ENCODE measurements around the gene MTM1.

The MTM1 gene

DNA sequence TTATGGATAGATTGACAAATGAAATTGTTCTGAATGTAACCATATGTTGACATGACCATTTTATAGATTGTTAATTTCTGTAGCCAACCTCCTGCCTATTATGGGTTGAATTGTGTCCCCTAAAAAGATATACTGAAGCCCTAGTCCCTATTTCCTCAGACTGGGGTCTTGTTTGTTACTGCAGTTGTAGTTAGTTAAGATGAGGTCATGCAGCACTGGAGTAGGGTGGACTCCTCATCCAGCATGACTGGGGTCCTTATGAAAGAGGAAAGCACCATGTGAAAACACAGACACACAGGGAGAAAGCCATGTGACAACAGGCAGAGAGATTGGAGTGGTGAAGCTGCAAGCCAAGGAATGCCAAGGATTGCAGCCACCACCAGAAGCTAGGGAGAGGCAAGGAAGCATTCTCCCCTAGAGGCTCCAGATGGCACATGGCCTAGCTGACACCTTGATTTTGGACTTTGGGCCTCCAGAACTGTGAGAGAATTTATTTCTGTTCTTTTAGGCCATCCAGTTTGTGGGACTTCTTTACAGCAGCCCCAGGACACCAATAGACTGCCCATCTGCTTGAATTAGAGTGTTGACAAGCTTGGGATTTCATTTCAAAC lies 14.0 kb downstream of the MTM1 start:
- TF ChIP-seq CEBPB (IDR thresholded peaks at IDR 0.05) (no peak), ZBTB7A (IDR thresholded peaks at IDR 0.05; ENCODE audit: low read depth) (no peak)
- TF ChIP-seq, protein P1, sequence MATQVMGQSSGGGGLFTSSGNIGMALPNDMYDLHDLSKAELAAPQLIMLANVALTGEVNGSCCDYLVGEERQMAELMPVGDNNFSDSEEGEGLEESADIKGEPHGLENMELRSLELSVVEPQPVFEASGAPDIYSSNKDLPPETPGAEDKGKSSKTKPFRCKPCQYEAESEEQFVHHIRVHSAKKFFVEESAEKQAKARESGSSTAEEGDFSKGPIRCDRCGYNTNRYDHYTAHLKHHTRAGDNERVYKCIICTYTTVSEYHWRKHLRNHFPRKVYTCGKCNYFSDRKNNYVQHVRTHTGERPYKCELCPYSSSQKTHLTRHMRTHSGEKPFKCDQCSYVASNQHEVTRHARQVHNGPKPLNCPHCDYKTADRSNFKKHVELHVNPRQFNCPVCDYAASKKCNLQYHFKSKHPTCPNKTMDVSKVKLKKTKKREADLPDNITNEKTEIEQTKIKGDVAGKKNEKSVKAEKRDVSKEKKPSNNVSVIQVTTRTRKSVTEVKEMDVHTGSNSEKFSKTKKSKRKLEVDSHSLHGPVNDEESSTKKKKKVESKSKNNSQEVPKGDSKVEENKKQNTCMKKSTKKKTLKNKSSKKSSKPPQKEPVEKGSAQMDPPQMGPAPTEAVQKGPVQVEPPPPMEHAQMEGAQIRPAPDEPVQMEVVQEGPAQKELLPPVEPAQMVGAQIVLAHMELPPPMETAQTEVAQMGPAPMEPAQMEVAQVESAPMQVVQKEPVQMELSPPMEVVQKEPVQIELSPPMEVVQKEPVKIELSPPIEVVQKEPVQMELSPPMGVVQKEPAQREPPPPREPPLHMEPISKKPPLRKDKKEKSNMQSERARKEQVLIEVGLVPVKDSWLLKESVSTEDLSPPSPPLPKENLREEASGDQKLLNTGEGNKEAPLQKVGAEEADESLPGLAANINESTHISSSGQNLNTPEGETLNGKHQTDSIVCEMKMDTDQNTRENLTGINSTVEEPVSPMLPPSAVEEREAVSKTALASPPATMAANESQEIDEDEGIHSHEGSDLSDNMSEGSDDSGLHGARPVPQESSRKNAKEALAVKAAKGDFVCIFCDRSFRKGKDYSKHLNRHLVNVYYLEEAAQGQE (IDR thresholded peaks at IDR 0.05; ENCODE audit: low read depth), result no peak

DNA sequence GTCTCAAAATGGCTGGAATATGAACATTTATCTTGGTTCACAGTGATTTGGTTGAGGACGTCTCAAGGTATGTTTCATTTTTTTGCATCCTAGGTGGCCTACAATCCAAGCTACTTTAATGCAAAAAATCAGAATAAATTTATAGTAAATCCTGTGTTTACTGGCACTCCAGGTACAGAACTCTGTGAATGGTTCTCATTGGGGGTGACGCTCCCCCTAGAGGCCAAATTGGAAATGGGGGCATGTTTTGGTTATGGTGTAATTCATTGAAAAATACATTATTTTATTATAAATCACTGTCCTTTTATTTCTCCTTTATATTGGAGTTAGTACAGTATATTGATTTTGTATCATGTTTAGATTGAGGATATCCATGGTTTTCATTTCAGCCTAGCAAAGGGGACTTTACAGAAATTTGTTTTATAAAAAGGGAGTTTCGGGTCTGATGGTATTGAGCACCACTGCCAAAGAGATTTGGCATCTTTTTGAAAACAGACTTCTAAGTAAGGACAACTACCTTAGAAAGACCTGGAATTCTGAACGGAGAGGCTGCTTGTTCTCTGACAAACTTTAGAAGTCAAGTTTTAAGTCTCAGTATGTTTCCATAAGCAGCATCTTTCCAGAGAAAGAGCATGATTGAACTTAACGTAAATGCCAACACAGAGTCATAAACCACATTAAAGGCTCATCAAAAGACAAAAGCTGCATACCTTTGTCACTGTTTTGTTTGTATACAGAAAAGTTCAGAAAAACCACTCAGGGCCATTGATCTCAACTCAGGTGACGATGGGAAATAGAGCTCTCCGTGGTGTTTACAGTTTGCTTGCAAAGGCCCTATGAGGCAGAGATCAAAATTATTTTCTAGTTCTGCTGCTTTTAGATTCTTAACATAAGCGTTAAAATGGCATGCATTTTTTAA lies 19.4 kb downstream of the MTM1 start:
- TF ChIP-seq RAD21 (IDR thresholded peaks at IDR 0.05; ENCODE audit: low read depth) (peak; percentile 48), NFIC (IDR thresholded peaks at IDR 0.05) (no peak), YY1 (IDR thresholded peaks at IDR 0.05; ENCODE audit: low read depth) (no peak), ZBTB7A (IDR thresholded peaks at IDR 0.05; ENCODE audit: low read depth) (no peak), FOXM1 (IDR thresholded peaks at IDR 0.05; ENCODE audit: borderline replicate concordance, low read depth) (no peak)
- TF ChIP-seq, protein P2, sequence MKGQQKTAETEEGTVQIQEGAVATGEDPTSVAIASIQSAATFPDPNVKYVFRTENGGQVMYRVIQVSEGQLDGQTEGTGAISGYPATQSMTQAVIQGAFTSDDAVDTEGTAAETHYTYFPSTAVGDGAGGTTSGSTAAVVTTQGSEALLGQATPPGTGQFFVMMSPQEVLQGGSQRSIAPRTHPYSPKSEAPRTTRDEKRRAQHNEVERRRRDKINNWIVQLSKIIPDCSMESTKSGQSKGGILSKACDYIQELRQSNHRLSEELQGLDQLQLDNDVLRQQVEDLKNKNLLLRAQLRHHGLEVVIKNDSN (IDR thresholded peaks at IDR 0.05), result no peak
- TF ChIP-seq, protein P3, sequence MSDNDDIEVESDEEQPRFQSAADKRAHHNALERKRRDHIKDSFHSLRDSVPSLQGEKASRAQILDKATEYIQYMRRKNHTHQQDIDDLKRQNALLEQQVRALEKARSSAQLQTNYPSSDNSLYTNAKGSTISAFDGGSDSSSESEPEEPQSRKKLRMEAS (IDR thresholded peaks at IDR 0.05), result no peak
- TF ChIP-seq, protein P1 (IDR thresholded peaks at IDR 0.05; ENCODE audit: low read depth), result no peak

DNA sequence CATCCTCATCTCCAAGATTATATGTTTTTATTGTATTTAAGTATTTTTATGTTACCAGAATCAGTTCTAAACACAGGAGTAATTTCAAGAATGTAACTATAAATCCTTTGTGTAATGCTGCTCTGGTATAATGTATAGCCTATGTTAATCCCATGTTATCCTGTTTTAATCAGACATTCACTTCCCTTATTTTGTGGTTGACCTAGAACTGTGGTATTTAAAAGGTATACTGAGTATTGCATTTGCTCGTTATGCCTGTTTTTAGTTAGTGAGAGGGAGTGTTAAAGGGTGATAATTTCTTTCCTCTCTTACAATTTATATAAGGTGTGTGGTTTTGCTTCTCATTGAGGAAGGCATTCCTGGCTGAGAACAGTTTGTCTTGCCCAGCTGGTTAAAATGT lies 26.2 kb downstream of the MTM1 start:
- TF ChIP-seq NFIC (IDR thresholded peaks at IDR 0.05), result no peak
- TF ChIP-seq EGR1 (IDR thresholded peaks at IDR 0.05), result no peak
- TF ChIP-seq CEBPB (IDR thresholded peaks at IDR 0.05), result no peak
- TF ChIP-seq YY1 (IDR thresholded peaks at IDR 0.05; ENCODE audit: low read depth), result no peak
- TF ChIP-seq TCF12 (IDR thresholded peaks at IDR 0.05; ENCODE audit: low read depth), result no peak
- TF ChIP-seq FOXM1 (IDR thresholded peaks at IDR 0.05; ENCODE audit: borderline replicate concordance, low read depth), result no peak
- TF ChIP-seq, protein P1 (IDR thresholded peaks at IDR 0.05; ENCODE audit: low read depth), result no peak
- TF ChIP-seq, protein P3 (IDR thresholded peaks at IDR 0.05), result no peak
- no peak for TF ChIP-seq TEAD4 (IDR thresholded peaks at IDR 0.05)
- no peak for TF ChIP-seq TAF1 (IDR thresholded peaks at IDR 0.05; ENCODE audit: low read depth)
- TF ChIP-seq CREB1 (IDR thresholded peaks at IDR 0.05; ENCODE audit: low read depth), result no peak
- TF ChIP-seq, protein P2 (IDR thresholded peaks at IDR 0.05), result no peak

DNA sequence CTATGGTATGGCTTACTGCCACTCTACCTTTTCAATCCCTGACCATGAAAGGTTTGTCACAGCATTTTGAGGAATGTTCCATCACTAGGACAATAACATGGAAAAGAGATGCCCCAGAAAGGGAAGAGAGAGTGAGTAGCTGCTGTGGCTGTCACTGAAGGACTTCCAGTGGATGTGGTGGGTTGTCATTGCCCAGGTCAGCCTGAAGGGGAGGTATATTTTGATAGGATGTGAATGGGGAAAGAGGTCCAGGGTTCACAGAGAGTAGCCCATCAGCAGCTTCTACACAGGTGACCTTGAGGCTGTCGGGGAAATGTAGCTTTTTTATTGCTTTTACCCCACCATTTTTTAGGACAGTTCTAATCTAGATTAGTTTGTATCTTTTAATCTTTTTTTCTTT lies 30.8 kb downstream of the MTM1 start:
- TF ChIP-seq EGR1 (IDR thresholded peaks at IDR 0.05), result no peak
- no peak for TF ChIP-seq YY1 (IDR thresholded peaks at IDR 0.05; ENCODE audit: low read depth)
- TF ChIP-seq ZBTB7A (IDR thresholded peaks at IDR 0.05; ENCODE audit: low read depth), result no peak
- TF ChIP-seq TCF12 (IDR thresholded peaks at IDR 0.05; ENCODE audit: low read depth), result no peak
- TF ChIP-seq TAF1 (IDR thresholded peaks at IDR 0.05; ENCODE audit: low read depth), result no peak
- no peak for TF ChIP-seq CEBPB (IDR thresholded peaks at IDR 0.05)
- TF ChIP-seq TEAD4 (IDR thresholded peaks at IDR 0.05), result no peak
- no peak for TF ChIP-seq EP300 (IDR thresholded peaks at IDR 0.05; ENCODE audit: borderline replicate concordance)
- TF ChIP-seq FOXM1 (IDR thresholded peaks at IDR 0.05; ENCODE audit: borderline replicate concordance, low read depth), result no peak
- no peak for TF ChIP-seq NFIC (IDR thresholded peaks at IDR 0.05)
- TF ChIP-seq, protein P2 (IDR thresholded peaks at IDR 0.05), result no peak
- TF ChIP-seq CREB1 (IDR thresholded peaks at IDR 0.05; ENCODE audit: low read depth), result no peak
- TF ChIP-seq, protein P1 (IDR thresholded peaks at IDR 0.05; ENCODE audit: low read depth), result no peak

Measured in Ishikawa (cell line).